Neuronal stem cell (in vitro differentiated cells): Measurements from ENCODE around the gene CH25H.

ENCODE experiments used
- DNase-seq: peaks from one replicate; pipeline ENCODE4 v3.0.0-alpha.2; 2013; ENCODE audit warnings: low spot score
- H2AFZ ChIP-seq: one replicate; pipeline ENCODE4 v1.6.1; 2013; ENCODE audit warnings: mild to moderate bottlenecking, low read length, inconsistent platforms
- H2AK5ac ChIP-seq: 2 replicates; pipeline ENCODE4 v1.6.1; 2013; ENCODE audit warnings: low read depth, mild to moderate bottlenecking, inconsistent platforms, low read length, moderate library complexity, mixed read lengths
- H2BK120ac ChIP-seq: 2 replicates; pipeline ENCODE4 v1.6.1; 2013; ENCODE audit warnings: low read depth, mild to moderate bottlenecking, inconsistent platforms, low read length, moderate library complexity, mixed read lengths
- H2BK12ac ChIP-seq: one replicate; pipeline ENCODE4 v1.6.1; 2013; ENCODE audit warnings: low read length, inconsistent platforms
- H2BK15ac ChIP-seq: 2 replicates; pipeline ENCODE4 v1.6.1; 2013; ENCODE audit warnings: mild to moderate bottlenecking, low read length, inconsistent platforms, mixed read lengths
- H2BK5ac ChIP-seq: one replicate; pipeline ENCODE4 v1.6.1; 2013; ENCODE audit warnings: inconsistent platforms, mild to moderate bottlenecking, low read length, moderate library complexity
- H3K14ac ChIP-seq: one replicate; pipeline ENCODE4 v1.6.1; 2013; ENCODE audit warnings: low read length, inconsistent platforms
- H3K18ac ChIP-seq: 2 replicates; pipeline ENCODE4 v1.6.1; 2013; ENCODE audit warnings: low read length, inconsistent platforms
- H3K23ac ChIP-seq: 2 replicates; pipeline ENCODE4 v1.6.1; 2013; ENCODE audit warnings: low read depth, mild to moderate bottlenecking, mixed read lengths, low read length, inconsistent platforms; ENCODE audit not compliant: poor library complexity
- H3K27ac ChIP-seq: replicated peaks from 3 replicates; pipeline ENCODE4 v1.5.1; 2013; ENCODE audit warnings: low read length, inconsistent platforms
- H3K27me3 ChIP-seq, 3 experiments: 2 replicates each; pipeline ENCODE4 v1.6.1; 2013; ENCODE audit warnings: low read length in 3 of 3, mild to moderate bottlenecking in 2 of 3, inconsistent platforms in 1 of 3, low read depth in 1 of 3, mixed read lengths in 1 of 3, moderate library complexity in 1 of 3; ENCODE audit not compliant: control insufficient read depth in 3 of 3, insufficient read depth in 3 of 3
- H3K36me3 ChIP-seq, 2 donors: replicated peaks in 1 of 2; 2 replicates each; pipeline ENCODE4 v1.6.1; 2013; ENCODE audit warnings: low read length in 2 of 2; ENCODE audit not compliant: control insufficient read depth in 2 of 2, insufficient read depth in 2 of 2
- H3K4ac ChIP-seq: 2 replicates; pipeline ENCODE4 v1.6.1; 2013; ENCODE audit warnings: inconsistent platforms, mild to moderate bottlenecking, low read length, moderate library complexity
- H3K4me1 ChIP-seq, 2 donors: 1 replicate in 1 of 2; 2 replicates in 1 of 2; pipeline ENCODE4 v1.6.1; 2013; ENCODE audit warnings: low read length in 2 of 2, low read depth in 1 of 2; ENCODE audit not compliant: control insufficient read depth in 2 of 2, insufficient read depth in 1 of 2
- H3K4me2 ChIP-seq: one replicate; pipeline ENCODE4 v1.6.1; 2013; ENCODE audit warnings: mild to moderate bottlenecking, low read length, inconsistent platforms; ENCODE audit not compliant: insufficient read depth, poor library complexity, severe bottlenecking
- H3K4me3 ChIP-seq, 2 donors: 2 replicates each; pipeline ENCODE4 v1.5.1; 2013; ENCODE audit warnings: low read length in 2 of 2, mild to moderate bottlenecking in 2 of 2, inconsistent platforms in 1 of 2, moderate library complexity in 1 of 2
- H3K79me1 ChIP-seq: one replicate; pipeline ENCODE4 v1.6.1; 2013; ENCODE audit warnings: low read depth, mild to moderate bottlenecking, inconsistent platforms, low read length, moderate library complexity
- H3K9ac ChIP-seq: one replicate; pipeline ENCODE4 v1.6.1; 2013; ENCODE audit warnings: mild to moderate bottlenecking, low read depth, low read length, inconsistent platforms; ENCODE audit not compliant: poor library complexity
- H3K9me3 ChIP-seq, 2 donors: replicated peaks in 1 of 2; 2 replicates each; pipeline versions ENCODE3 to v1.6.1; 2013; ENCODE audit warnings: low read length in 2 of 2, mild to moderate bottlenecking in 2 of 2, inconsistent platforms in 1 of 2, low read depth in 1 of 2, mixed read lengths in 1 of 2, moderate library complexity in 1 of 2; ENCODE audit not compliant: control insufficient read depth in 2 of 2, insufficient read depth in 1 of 2
- H4K8ac ChIP-seq: one replicate; pipeline ENCODE4 v1.6.1; 2013; ENCODE audit warnings: low read depth, mild to moderate bottlenecking, inconsistent platforms, low read length, moderate library complexity
- H4K91ac ChIP-seq: one replicate; pipeline ENCODE4 v1.6.1; 2013; ENCODE audit warnings: low read length, low read depth, mild to moderate bottlenecking, inconsistent platforms; ENCODE audit not compliant: poor library complexity
- WGBS, 2 donors: extraction: QIAGEN DNeasy Blood & Tissue Kit; methylation state at CpG; one replicate each; pipeline ENCODE4 v1.1.7; 2013; ENCODE audit warnings: missing lambda C conversion rate in 2 of 2, mixed read lengths in 1 of 2; ENCODE audit not compliant: insufficient read length in 2 of 2, insufficient replicate concordance in 1 of 2; ENCODE audit errors: extremely low coverage in 2 of 2; 5-methylcytosine and 5-hydroxymethylcytosine counted together

The CH25H gene

DNA sequence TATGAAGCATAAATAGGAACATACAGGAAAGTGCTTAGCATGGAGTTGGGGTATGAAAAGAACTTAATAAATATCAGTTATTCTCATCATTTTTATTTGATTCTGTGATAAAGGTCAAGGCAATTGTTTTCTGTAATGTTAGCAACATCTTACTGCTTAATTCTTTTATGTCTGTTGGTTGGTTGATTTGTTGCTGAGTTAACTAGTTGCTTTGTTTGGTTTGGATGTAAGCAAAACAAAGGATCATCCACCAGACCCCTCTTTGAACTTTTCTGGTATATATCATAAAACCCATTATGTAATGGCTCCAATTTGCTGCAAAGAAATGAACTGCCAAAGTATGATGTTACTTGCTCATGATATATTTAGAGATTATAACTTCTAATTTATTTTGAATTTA lies 44.5 kb downstream of the CH25H start:
- Histone ChIP-seq H3K9me3 (no peaks in the 10 kb centered on the region), H3K36me3 (no peaks in the 10 kb centered on the region), H4K91ac (no peak overlapping the region), H3K79me1 (no peaks in the 10 kb centered on the region), H3K18ac (no peak overlapping the region), H2BK15ac (no peak overlapping the region), H3K4me1 (no peaks in the 10 kb centered on the region), H3K23ac (no peak overlapping the region), H3K27ac (no peak overlapping the region), H3K14ac (no peak overlapping the region), H2AK5ac (no peak overlapping the region), H3K4me3 (no peak overlapping the region), H2BK120ac (no peak overlapping the region), H4K8ac (no peak overlapping the region), H2BK12ac (no peak overlapping the region), H3K4me2 (no peak overlapping the region), H3K9ac (no peak overlapping the region), H3K27me3 (no peaks in the 10 kb centered on the region), H2BK5ac (no peak overlapping the region), H3K4ac (no peak overlapping the region), H2AFZ (no peak overlapping the region)
- DNase-seq, result no peak

- no CpG with 5 or more reads among the region's 1 CpG for WGBS, 2 donors
- no peak overlapping the region for H2BK15ac ChIP-seq
- H3K4me3 ChIP-seq, result no peak overlapping the region
These were observed 46.8 kb downstream of the CH25H start for GRCh38 chr10:89160339-89160738.

DNA sequence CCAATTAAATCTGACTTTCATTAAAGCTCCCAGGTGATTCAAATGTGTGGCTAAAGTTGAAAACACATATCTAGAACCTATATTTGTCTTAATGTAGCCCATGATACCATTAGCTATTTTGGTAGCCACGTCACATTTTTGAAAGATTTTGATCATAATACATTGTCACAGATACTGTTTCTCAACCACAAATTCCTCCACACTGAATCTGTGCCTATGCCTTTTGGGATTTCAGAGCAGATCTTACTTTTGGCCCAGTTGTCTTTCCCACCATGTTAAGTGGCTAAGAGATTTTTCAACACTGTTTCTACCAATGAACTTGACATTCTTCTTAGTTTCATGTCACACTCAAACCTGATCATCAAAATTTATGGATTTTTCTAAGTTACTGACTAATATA lies 47.4 kb downstream of the CH25H start:
- Histone ChIP-seq H3K4ac (no peak overlapping the region), H2BK12ac (no peak overlapping the region), H3K4me3 (no peak overlapping the region), H3K36me3 (no peaks in the 10 kb centered on the region), H3K9me3 (no peaks in the 10 kb centered on the region), H4K91ac (no peak overlapping the region), H3K27ac (no peak overlapping the region), H3K79me1 (no peaks in the 10 kb centered on the region), H3K14ac (no peak overlapping the region), H3K4me2 (no peak overlapping the region), H2BK5ac (no peak overlapping the region), H2AFZ (no peak overlapping the region), H3K4me1 (no peaks in the 10 kb centered on the region), H2BK120ac (no peak overlapping the region), H3K18ac (no peak overlapping the region), H4K8ac (no peak overlapping the region), H3K9ac (no peak overlapping the region), H3K27me3 (no peaks in the 10 kb centered on the region), H2AK5ac (no peak overlapping the region), H2BK15ac (no peak overlapping the region), H3K23ac (no peak overlapping the region)
- no peak for DNase-seq
- WGBS, 2 donors, result no CpG with 5 or more reads among the region's 1 CpG

More at GRCh38 chr10:89160339-89160738, 46.8 kb downstream of the CH25H start:
- Histone ChIP-seq H4K91ac (no peak overlapping the region), H3K4me2 (no peak overlapping the region), H3K18ac (no peak overlapping the region), H2AK5ac (no peak overlapping the region), H2AFZ (no peak overlapping the region), H3K14ac (no peak overlapping the region), H3K9ac (no peak overlapping the region), H3K9me3 (no peaks in the 10 kb centered on the region), H3K27ac (no peak overlapping the region), H3K36me3 (no peaks in the 10 kb centered on the region), H2BK12ac (no peak overlapping the region), H2BK120ac (no peak overlapping the region), H4K8ac (no peak overlapping the region), H3K4ac (no peak overlapping the region), H3K4me1 (no peaks in the 10 kb centered on the region), H3K23ac (no peak overlapping the region), H2BK5ac (no peak overlapping the region), H3K79me1 (no peaks in the 10 kb centered on the region), H3K27me3 (no peaks in the 10 kb centered on the region)
- no peak for DNase-seq

GRCh38 chr10:89159316-89159715 lies 47.8 kb downstream of the CH25H start:
- H2BK15ac ChIP-seq, result no peak overlapping the region
- H3K27ac ChIP-seq, result no peak overlapping the region
- no peak overlapping the region for H4K8ac ChIP-seq
- no peak overlapping the region for H3K18ac ChIP-seq
- no peak overlapping the region for H3K14ac ChIP-seq
- H3K27me3 ChIP-seq, result no peaks in the 10 kb centered on the region
- H3K4me3 ChIP-seq, result no peak overlapping the region
- no peaks in the 10 kb centered on the region for H3K36me3 ChIP-seq
- no peak overlapping the region for H3K23ac ChIP-seq
- no peak overlapping the region for H3K4me2 ChIP-seq
- no peak overlapping the region for H2AK5ac ChIP-seq
- DNase-seq, result no peak
- H2AFZ ChIP-seq, result no peak overlapping the region
- no peak overlapping the region for H4K91ac ChIP-seq
- no peak overlapping the region for H3K4ac ChIP-seq
- H2BK120ac ChIP-seq, result no peak overlapping the region
- H3K4me1 ChIP-seq, result no peaks in the 10 kb centered on the region
- no peak overlapping the region for H2BK12ac ChIP-seq
- H3K9ac ChIP-seq, result no peak overlapping the region
- H3K79me1 ChIP-seq, result no peaks in the 10 kb centered on the region
- no peaks in the 10 kb centered on the region for H3K9me3 ChIP-seq
- no peak overlapping the region for H2BK5ac ChIP-seq
